ENCODE measurements around the gene STARD13.

Gene STARD13

GRCh38 chr13:33206945-33207614 is 78.5 kb downstream of the STARD13 start:
- Histone ChIP-seq H3K27ac (replicated peaks) (no peak overlapping the region), H3K27me3 (ENCODE audit: insufficient read depth, poor library complexity, severe bottlenecking) (no peaks in the 10 kb centered on the region), H3K4me3 (replicated peaks; ENCODE audit: insufficient read depth, low read length) (no peak overlapping the region)
- no peak for DNase-seq (ENCODE audit: low read depth in 1 of 2, low spot score in 1 of 2)
- TF ChIP-seq POLR2AphosphoS5 (IDR thresholded peaks at IDR 0.05; ENCODE audit: low read depth) (no peak), CTCF (IDR thresholded peaks at IDR 0.05; ENCODE audit: insufficient read depth, low read length) (no peak), SPI1 (IDR thresholded peaks at IDR 0.05; ENCODE audit: borderline replicate concordance, low read depth) (no peak), REST (IDR thresholded peaks at IDR 0.05; ENCODE audit: insufficient replicate concordance, low read depth) (no peak), GABPA (IDR thresholded peaks at IDR 0.05; ENCODE audit: low read depth) (no peak)

GRCh38 chr13:33206425-33206824 is 79.1 kb downstream of the STARD13 start:
- DNase-seq (ENCODE audit: low read depth in 1 of 2, low spot score in 1 of 2) = no peak
- TF ChIP-seq POLR2AphosphoS5 (IDR thresholded peaks at IDR 0.05; ENCODE audit: low read depth) = no peak
- TF ChIP-seq GABPA (IDR thresholded peaks at IDR 0.05; ENCODE audit: low read depth) = no peak
- TF ChIP-seq CTCF (IDR thresholded peaks at IDR 0.05; ENCODE audit: insufficient read depth, low read length) = no peak
- no peak for TF ChIP-seq REST (IDR thresholded peaks at IDR 0.05; ENCODE audit: insufficient replicate concordance, low read depth)
- TF ChIP-seq SPI1 (IDR thresholded peaks at IDR 0.05; ENCODE audit: borderline replicate concordance, low read depth) = no peak
- no peak overlapping the region for H3K4me3 ChIP-seq (replicated peaks; ENCODE audit: insufficient read depth, low read length)
- H3K27ac ChIP-seq (replicated peaks) = no peak overlapping the region
- H3K27me3 ChIP-seq (ENCODE audit: insufficient read depth, poor library complexity, severe bottlenecking) = no peaks in the 10 kb centered on the region

- Histone ChIP-seq H3K4me3 (replicated peaks; ENCODE audit: insufficient read depth, low read length) (no peak overlapping the region), H3K27ac (replicated peaks) (no peak overlapping the region), H3K27me3 (ENCODE audit: insufficient read depth, poor library complexity, severe bottlenecking) (no peaks in the 10 kb centered on the region)
- no peak for DNase-seq (ENCODE audit: low read depth in 1 of 2, low spot score in 1 of 2)
- no peak for TF ChIP-seq SPI1 (IDR thresholded peaks at IDR 0.05; ENCODE audit: borderline replicate concordance, low read depth)
- no peak for TF ChIP-seq POLR2AphosphoS5 (IDR thresholded peaks at IDR 0.05; ENCODE audit: low read depth)
- TF ChIP-seq REST (IDR thresholded peaks at IDR 0.05; ENCODE audit: insufficient replicate concordance, low read depth) = no peak
- TF ChIP-seq GABPA (IDR thresholded peaks at IDR 0.05; ENCODE audit: low read depth) = no peak
- no peak for TF ChIP-seq CTCF (IDR thresholded peaks at IDR 0.05; ENCODE audit: insufficient read depth, low read length)
These were observed 79.7 kb downstream of the STARD13 start for GRCh38 chr13:33205804-33206221.
